ENCODE results near the gene NYNRIN.

NYNRIN gene

DNA sequence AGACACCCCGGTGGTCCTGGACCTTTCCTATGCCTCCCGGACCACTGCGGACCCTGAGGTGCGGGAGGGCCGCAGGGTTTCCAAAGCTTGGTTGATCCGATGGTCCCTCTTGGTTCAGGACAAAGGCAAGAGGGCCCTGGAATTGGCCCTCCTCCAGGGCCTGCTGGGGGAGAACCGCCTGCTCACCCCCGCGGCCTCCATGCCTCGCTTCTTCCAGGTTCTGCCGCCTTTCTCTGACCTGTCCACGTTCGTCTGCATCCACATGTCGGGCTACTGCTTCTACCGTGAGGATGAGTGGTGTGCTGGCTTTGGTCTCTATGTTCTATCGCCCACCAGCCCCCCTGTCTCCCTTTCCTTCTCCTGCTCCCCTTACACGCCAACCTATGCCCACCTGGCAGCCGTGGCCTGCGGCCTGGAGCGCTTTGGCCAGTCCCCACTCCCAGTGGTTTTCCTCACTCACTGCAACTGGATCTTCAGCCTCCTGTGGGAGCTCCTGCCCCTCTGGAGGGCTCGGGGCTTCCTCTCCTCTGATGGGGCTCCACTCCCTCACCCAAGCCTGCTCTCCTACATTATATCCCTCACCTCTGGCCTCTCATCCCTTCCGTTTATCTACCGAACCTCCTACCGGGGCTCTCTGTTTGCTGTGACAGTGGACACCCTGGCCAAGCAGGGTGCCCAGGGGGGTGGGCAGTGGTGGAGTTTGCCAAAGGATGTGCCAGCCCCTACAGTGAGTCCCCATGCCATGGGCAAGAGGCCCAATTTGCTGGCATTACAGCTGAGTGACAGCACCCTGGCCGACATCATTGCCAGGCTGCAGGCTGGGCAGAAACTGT is 16.8 kb downstream of the NYNRIN start:
- DNase-seq (ENCODE audit: low read depth), result no peak

DNA sequence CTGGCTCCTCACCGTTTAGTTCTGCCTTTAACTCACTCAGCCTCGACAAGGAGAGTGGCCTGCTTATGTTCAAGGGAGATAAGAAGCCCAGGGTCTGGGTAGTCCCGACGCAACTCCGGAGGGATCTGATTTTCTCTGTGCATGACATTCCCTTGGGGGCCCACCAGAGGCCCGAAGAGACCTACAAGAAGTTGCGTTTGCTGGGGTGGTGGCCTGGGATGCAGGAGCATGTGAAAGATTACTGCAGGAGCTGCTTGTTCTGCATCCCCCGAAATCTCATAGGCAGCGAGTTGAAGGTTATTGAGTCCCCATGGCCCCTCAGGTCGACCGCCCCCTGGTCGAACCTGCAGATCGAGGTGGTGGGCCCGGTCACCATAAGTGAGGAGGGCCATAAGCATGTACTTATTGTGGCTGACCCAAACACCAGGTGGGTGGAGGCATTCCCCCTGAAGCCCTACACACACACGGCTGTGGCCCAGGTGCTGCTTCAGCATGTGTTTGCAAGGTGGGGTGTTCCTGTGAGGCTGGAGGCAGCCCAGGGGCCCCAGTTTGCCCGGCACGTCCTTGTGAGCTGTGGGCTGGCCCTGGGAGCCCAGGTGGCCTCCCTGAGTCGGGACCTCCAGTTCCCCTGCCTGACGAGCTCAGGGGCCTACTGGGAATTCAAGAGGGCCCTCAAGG is 17.6 kb downstream of the NYNRIN start:
- no peak for DNase-seq (ENCODE audit: low read depth)

DNA sequence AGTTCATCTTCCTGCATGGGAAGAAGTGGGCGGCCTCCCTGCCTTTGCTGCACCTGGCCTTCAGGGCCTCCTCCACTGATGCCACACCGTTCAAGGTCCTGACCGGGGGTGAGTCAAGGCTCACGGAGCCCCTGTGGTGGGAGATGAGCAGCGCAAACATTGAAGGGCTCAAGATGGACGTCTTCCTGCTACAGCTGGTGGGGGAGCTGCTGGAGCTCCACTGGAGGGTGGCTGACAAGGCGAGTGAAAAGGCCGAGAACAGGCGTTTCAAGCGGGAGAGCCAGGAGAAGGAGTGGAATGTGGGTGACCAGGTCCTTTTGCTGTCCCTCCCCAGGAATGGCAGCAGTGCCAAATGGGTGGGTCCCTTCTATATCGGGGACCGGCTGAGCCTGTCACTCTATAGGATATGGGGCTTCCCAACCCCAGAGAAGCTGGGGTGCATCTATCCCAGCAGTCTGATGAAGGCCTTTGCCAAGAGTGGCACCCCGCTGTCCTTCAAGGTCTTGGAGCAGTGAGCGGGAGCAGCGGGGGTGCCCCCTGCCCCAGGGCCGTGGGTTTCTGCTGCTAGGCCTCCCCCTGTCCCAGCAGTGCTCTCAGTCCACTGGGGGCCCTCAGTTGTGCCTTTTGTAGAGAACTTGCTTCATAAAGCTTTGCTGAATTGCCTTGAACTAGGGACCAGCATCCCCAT is 18.3 kb downstream of the NYNRIN start:
- no peak for DNase-seq (ENCODE audit: low read depth)

DNA sequence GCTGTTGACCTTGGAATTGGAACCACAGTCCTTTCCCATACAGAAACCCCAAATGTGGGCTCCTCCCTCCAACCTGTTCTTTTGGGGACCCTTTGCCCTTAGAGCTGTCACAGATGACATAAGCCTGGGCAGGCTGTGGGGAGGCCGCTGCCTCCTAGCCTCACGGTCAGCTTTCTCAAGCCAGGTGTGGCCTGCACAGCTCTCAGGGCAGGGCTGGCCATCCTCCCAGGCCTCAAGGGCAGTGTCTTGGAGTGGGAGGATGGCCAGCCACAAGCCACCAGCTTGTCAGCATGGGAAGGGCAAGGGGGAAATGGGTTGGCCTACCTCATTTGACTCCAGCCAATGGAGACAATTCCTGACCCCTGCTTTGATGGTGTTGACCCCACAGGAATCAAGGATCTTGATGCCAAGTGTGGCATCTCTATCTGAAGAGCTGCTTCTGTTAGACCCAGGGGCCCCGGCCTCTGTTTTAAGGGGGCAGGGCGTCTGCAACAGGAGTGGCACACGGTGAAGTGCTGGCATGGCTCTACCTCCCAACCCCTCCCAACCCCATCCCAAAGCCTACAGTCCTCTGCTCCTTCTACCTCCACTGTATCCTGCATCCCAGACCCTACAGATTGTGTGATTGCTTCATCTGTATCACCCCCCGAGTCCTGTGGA is 19.2 kb downstream of the NYNRIN start:
- no peak for DNase-seq (ENCODE audit: low read depth)

DNA sequence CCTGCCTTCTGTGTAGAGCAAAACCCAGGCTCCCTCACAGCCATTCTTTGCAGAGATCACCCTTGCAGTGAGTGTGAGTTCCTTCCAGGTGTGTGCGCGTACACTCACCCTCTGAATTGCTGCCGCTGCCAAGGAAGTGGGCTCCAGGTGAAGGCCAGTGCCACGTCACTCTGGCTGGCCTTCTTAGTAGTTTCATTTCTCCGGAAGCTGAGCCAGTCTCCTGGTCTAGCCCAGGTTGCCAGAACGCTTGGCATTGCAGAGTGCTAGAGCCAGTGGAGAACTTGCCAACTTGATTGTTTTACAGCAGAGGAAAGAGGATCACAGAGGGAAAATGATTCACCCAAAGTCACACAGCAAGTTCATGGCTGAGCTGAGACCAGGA is 19.7 kb downstream of the NYNRIN start:
- no peak for DNase-seq (ENCODE audit: low read depth)

DNA sequence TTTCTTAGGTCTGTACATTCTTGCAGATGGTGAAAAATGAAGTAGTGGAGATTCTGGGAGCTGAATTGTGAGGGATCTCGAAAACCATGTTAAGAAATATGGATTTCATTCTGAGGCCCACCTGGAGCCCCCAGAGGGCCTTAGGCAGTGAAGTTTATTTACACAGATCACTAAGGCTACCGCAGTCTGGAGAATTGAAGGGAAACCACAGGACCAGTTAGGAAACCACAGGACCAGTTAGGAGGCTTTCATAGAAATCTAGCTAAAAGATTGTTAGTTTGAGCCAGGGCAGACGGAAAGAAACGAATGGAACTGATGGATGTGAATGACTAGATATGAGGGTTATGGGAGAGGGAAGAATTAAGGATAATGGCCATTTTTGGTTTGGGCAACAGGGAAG is 23.5 kb downstream of the NYNRIN start:
- no peak for DNase-seq (ENCODE audit: low read depth)

DNA sequence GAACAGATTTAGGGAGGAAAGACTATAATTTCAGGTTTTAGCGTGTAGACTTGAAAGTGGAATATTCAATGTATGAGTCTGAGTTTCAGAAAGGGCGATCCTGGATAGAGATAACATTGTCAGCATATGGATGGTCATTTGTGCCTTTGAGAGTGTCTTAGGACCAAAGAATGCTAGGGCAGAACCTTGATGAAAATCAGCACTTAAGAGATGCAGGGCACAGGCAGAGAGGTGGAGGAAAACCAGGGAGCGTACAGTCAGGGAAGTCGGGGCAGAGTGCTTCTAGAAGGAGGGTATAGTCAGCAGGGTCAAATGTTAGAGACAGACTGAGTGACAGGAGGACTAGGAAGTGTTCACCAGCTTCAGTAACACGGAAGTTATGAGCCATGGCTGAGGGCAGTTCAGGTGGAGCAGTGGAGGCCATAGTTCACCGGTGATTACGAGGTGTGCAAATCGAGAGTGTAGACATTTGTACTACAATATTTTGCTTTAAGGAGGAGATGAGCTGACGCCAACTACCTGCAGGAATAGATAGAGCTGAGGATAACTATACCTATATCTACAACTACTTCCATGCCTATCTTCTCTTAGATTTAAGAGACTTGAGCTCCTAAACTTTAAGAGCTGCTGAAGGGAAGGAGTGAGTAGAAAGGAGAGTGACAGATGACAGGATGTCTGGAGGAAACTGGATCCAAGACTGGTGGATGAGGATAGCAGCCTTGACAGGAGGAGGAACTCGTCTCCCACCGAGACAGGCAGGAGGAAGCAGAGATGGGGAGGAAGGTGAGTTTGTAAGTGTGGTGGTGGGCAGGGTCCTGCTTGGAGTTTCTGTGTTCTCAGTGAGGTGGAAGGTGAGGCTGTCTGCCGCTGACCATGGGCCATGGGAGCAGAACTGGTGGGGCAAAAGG is 24.1 kb downstream of the NYNRIN start:
- DNase-seq (ENCODE audit: low read depth), result no peak

DNA sequence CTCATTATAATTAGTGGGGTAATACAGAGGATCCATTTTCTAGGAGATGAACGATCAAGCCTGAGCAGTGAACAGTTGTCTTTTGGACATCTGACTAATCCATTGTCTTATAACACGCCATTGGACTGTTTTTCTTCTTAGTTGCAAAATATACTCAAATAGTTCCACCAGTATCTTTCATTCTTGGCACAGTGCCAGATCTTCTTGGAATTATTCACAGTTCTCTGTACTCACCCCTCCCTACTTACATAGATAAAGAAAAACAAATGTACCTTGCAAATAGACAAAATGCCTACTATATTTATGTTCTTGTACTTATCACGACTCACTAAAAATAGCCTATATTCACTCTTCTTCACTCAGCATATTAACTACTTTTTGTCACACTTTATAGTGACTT is 26.9 kb downstream of the NYNRIN start:
- DNase-seq (ENCODE audit: low read depth), result no peak

DNA sequence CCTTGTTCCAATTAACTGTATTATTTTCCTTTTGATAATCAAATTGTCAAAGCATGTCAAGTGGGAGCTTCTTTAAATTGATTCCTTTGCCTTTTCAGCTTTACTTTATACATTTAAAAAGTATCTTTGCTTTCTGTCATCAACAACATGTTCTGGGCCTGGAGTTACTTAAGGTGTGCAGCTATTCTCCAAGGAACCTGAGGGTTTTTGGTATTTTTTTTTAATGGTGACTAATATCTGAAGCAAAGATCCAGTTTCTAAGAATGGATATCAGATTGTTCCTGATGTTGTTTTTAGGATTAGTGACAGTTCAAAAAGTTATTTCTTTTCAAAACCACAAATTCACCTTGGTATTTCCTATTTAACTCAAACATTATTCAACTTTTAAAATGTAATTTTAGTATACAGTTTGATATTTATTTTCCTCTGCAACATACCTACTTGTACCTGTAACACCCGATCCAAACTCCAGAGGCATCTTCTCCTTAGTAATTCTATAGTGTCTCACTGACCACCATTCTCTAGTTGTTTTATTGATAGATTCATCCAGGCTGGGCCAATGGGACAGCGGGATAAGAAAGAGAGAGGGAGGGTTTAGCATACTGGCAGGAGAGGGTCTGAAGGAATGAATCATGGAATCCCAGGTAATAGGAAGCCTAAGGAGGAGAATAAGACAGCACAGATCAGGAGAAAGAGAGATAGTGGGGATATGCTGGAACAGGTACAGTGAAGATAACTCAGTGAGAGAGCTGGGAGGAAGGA is 27.5 kb downstream of the NYNRIN start:
- DNase-seq (ENCODE audit: low read depth), result no peak

DNA sequence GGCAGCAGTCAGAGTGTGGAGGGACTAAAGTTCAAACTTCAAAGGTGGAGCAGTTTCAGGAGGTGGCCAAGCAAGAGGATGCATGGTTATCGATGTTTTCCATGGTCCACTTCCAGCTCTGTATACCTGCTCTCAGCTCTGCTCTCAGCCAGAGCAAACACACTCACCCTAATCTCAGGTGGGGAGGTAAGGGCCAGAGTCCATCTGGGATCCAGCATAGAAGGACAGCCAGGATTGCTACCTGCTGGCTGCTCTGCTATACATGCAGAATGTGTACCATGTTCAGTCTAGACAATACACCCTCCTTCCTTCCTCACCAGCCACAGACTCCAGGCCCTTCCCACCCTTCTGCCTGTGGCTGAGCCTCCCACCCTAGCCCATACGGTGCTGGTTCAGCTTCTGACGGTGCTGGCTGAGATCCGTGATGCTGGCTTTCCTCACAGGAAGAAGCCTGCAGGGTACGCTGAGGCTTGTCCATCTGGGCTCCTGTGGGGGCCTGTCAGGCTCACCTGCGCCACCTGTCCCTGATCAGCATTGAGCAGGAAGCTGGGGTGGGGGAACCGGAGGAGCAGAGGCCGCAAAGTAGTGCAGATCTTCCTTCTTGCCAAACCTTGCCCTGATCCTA is 28.2 kb downstream of the NYNRIN start:
- no peak for DNase-seq (ENCODE audit: low read depth)

DNA sequence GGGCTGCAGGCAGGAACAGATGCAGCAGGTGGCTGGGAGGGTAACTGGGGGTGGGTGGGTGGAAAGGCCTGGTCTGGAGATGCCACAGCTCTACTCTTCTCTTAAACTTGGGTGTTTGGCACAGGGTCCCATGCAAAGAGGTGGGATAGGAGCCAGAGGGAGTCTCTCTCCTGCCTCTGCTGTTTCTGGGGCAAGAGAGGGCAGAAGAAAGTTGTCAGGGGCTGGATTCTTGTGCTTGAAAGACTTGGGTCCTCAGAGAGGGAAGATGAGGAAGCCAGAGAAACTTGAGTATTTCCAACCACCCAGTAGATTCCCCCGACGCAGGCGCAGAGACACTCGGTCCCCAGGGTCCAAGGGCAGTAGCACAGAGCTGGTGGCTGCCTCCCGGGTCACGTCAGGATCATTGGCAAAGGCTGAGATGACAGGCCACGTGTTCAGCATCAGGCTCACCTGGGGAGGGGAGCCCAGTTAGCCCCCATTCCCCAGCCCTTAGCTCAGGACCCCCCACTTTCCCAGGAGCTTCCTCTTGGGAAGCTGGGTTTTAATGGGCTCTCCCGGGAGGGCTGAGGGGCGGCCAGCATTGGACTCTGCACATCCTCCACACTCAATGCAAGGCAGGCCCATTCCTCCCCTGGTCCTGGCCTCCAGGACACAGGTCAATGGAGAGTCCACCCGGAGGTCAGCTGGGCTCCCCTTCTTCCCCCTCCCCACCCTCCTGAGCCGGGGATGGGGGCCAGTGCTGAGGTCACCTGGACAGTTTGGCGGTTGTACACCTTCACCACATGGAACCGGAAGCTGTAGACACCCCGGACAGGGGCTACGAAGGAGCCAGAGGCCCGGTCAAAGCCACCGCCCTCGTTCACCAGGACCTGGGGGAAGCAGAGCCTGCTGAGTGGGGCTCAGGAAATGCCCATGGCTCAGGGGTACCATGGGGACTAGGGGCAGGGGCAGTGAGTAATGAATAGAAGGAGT is 29.0 kb downstream of the NYNRIN start:
- DNase-seq (ENCODE audit: low read depth), result no peak

DNA sequence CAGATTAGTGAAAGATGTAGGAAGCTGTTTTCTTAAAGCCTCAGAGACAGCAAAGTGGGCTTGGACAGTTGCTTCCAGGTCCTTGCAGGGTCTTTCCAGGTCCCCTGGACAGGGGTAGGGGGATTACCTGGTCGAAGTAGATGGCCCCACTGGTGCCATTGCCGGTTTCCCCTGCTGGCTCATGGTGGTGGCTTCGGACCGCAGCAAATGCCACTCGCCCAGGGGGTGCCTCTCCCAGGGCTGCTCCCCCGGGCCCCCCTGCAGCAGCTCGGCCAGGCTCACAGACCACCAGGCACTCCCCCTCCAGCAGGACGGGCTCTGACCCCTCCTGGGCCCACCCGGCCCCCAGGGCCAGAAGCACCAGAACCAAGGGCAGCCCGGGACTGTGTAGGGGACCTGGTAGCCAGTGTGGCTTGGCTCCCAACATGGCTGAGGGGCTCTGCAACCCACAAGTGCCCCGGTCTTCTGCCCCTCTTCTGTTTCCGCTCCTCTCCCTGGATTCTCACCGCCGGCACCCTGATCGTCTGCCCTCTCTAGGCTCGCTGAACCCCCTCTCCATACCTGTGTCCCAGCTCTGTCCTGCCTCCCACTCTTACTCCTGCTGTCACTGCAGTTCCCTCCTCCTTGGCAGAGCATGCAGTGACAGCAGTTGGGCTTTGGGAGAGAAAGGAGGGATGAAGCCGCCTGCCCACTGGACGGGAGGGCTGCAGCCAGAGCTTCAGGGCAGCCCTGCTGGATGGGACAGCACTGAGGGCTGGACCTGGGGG is 30.0 kb downstream of the NYNRIN start:
- DNase-seq (ENCODE audit: low read depth), result no peak

DNA sequence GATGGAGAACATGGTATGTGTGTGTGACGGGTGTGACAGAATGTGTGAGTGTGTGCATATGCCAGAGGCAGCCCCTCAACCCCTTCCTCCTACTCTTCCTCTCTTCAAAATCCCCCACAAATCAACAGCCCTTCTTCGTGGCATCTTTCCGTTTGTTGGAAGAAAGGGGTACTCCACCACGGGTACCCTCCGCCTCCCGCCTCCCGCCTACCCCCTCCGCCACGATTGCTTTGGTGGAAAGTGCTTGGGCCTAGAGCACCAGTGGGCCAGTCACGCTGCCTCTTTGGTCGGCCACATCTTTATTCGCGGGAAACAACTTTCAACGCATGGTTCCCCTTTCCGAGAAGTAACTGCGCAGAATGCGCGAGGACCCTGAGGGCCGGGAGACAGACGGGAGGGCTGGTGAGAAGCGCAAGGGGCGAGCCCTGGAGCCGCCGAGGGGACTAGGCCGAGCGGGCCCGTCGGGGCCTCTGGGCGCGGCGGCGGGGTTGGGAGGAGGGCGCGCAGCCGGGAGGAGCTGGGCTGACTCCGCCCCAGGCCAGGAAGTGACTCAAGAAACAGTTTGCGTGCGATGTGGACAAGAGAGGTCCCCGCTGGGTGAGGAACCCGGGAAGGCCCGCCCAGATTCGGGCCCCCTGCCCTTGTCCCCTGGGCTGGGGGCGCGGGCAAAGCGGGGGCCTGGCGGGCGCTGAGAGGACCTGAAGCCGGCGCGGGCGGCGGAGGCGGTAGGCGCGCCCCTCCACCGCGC is 30.8 kb downstream of the NYNRIN start, which contains the start of the genes CBLN3 and KHNYN:
TSS of gene CBLN3 (minus strand) at position 274 of the 748 bp plus-strand sequence. CDS start 614 bp downstream, outside the sequence.
TSS of gene KHNYN (plus strand) at position 560 of the 748 bp plus-strand sequence. CDS start 777 bp downstream, outside the sequence.
- DNase-seq (ENCODE audit: low read depth), result peak; percentile 78

DNA sequence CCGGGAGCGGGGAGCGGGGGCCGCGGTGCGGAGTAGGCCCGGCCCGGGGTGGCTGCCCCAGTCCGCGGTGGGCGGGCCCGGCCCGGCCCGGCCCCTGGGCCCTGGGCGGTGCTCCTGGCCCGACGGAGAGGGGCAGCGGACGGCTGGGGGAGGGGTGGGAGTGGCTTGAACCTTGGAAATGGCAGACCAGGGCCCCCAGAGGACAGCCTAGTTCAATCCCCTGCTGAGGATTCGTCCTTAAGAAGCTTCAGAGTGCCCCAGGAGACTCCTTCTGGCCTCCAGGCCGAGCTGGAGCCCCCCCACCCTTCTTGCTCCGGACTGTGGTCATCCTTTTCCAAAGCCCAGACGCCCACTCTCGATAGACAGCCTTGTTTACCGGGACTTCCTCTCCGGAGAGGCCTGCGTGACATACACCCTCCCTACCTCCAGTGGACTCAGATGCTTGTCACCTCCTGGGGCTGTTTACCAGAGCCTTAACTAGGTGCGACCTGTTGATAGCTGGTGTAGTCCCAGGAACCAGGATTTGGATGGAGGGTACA is 31.4 kb downstream of the NYNRIN start:
- no peak for DNase-seq (ENCODE audit: low read depth)

DNA sequence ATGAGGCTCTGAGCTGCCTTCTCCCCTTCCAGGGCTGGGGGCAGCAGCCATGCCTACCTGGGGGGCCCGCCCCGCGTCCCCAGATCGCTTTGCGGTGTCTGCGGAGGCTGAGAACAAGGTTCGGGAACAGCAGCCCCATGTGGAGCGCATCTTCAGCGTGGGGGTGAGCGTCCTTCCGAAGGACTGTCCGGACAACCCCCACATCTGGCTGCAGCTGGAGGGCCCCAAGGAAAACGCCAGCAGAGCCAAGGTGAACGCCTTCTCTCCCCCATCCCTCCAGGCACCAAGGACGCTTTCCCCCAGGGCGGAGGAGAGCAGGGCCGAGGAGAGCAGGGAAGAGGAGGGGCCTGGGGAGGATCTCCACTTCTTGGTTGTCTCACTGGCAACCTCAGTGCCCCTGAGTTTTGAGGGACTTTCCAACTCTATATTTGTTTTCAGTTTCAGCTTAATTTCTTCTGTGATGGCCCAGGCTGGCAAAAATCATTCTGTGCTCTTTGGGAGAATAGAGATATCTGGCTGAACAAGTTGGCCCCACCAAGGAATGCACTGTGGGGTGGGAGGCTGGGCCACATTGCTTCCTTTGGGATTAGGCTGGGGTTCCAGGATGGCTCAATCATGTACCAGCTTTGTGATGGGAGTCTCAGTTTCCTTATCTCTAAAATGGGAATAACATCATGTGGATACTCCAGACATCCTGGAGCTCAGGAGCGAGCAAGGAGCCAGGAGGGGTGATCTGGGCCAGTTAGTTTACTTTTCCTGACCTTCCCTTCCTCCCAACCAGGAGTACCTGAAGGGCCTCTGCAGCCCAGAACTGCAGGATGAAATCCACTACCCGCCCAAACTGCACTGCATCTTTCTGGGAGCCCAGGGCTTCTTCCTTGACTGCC is 32.1 kb downstream of the NYNRIN start:
- DNase-seq (ENCODE audit: low read depth), result peak; percentile 38
